Measurements from ENCODE around the gene TMEM132D. TPM values are rescaled to one million over a fixed set of nuclear protein-coding genes. Genes with fewer than 3 reads are reported as not detected.

Gene TMEM132D
- total and polyA plus RNA-seq, 4 donors = 0.01 to 0.14 (median 0.08) TPM

DNA sequence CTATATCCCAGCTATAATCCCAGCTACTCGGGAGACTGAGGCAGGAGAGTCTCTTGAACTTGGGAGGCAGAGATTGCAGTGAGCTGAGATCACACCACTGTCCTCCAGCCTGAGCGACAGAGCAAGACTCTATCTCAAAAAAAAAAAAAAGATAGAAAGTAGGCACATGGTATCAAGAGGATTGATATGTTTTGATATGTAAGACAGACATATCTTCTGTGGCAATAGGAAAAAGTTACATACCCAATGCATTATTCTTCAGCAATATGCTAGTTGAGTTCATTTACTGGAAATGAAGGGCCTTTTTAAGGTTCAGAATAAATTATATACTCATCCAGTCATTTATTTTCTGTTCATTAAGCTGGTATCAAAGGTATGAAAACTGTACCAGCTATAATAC, 657.2 kb downstream of the TMEM132D start (continued):
- no peak for TF ChIP-seq REST (IDR thresholded peaks at IDR 0.05)
- no peak for TF ChIP-seq ATF3 (IDR thresholded peaks at IDR 0.05)
- no peak for TF ChIP-seq EGR1 (IDR thresholded peaks at IDR 0.05; ENCODE audit: low read depth in 2 of 2)
- TF ChIP-seq TAF1 (conservative IDR thresholded peaks at IDR 0.05) = no peak
- no peak for TF ChIP-seq FOXA2 (IDR thresholded peaks at IDR 0.05)

- Histone ChIP-seq H3K27me3 (ENCODE audit: control insufficient read depth in 4 of 4, insufficient read depth in 4 of 4, low read length in 3 of 4) (peaks cover 0 to 2% (median 0%) of the 10 kb centered on the region in 4 donors), H3K36me3 (ENCODE audit: control insufficient read depth in 4 of 4, insufficient read depth in 3 of 4, low read depth in 1 of 4, low read length in 3 of 4) (no peaks in the 10 kb centered on the region), H3K4me3 (ENCODE audit: low read depth in 1 of 3, low read length in 3 of 3) (no peak overlapping the region), H3K4me1 (ENCODE audit: control insufficient read depth in 4 of 4, insufficient read depth in 4 of 4, low read length in 3 of 4) (no peaks in the 10 kb centered on the region), H3K27ac (ENCODE audit: low read depth in 1 of 2, low read length in 2 of 2) (no peak overlapping the region), H3K9me3 (ENCODE audit: control insufficient read depth in 4 of 4, low read length in 3 of 4) (no peaks in the 10 kb centered on the region), H3K9ac (ENCODE audit: low read depth in 1 of 2, low read length in 2 of 2) (no peak overlapping the region)
- TF ChIP-seq SP1 (IDR thresholded peaks at IDR 0.05) (no peak), NR2F2 (IDR thresholded peaks at IDR 0.05) (no peak), ATF3 (IDR thresholded peaks at IDR 0.05) (no peak), GABPA (IDR thresholded peaks at IDR 0.05 in 1 of 2, conservative IDR thresholded peaks at IDR 0.05 in 1 of 2) (no peak)
- TF ChIP-seq, protein P1, sequence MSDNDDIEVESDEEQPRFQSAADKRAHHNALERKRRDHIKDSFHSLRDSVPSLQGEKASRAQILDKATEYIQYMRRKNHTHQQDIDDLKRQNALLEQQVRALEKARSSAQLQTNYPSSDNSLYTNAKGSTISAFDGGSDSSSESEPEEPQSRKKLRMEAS (IDR thresholded peaks at IDR 0.05) = no peak
- WGBS = 74% methylated on average over 9 of the region's 9 CpGs
- DNase-seq (ENCODE audit: low spot score) = no peak
Observed at GRCh38 chr12:129245769-129246168, 658.1 kb downstream of the TMEM132D start.

DNA sequence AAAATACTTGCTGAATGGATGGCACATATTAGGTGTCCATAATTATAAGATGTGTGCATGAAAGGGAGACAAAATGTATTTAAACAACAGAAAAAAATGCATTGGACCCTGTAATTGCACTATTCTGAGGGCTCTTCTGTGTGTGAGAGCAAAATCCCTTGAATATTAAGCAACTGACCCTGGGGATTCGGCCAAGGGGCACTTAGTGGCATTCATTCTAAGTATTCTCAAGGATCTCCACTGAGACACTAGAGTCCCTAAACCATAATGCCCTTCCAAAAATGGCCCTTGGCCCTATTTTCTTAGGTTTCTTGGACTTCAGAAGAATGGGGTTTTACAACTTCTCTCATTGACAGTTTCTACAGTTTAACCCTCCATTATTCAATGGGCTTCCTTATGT, 662.0 kb downstream of the TMEM132D start:
- H3K36me3 ChIP-seq (ENCODE audit: control insufficient read depth in 4 of 4, insufficient read depth in 3 of 4, low read depth in 1 of 4, low read length in 3 of 4) = no peaks in the 10 kb centered on the region
- DNase-seq (ENCODE audit: low spot score) = no peak
- H3K9me3 ChIP-seq (ENCODE audit: control insufficient read depth in 4 of 4, low read length in 3 of 4) = peaks cover 0 to 3% (median 0%) of the 10 kb centered on the region in 4 donors
- TF ChIP-seq FOXA2 (IDR thresholded peaks at IDR 0.05) (no peak), ATF3 (IDR thresholded peaks at IDR 0.05) (no peak), REST (IDR thresholded peaks at IDR 0.05) (no peak)
- TF ChIP-seq, protein P1 (IDR thresholded peaks at IDR 0.05) = no peak
- H3K4me3 ChIP-seq (ENCODE audit: low read depth in 1 of 3, low read length in 3 of 3) = no peak overlapping the region
- no peak overlapping the region for H3K27ac ChIP-seq (ENCODE audit: low read depth in 1 of 2, low read length in 2 of 2)
- WGBS = 28% methylated on average over 1 of the region's 1 CpG
- no peak overlapping the region for H3K9ac ChIP-seq (ENCODE audit: low read depth in 1 of 2, low read length in 2 of 2)
- H3K4me1 ChIP-seq (ENCODE audit: control insufficient read depth in 4 of 4, insufficient read depth in 4 of 4, low read length in 3 of 4) = no peaks in the 10 kb centered on the region
- H3K27me3 ChIP-seq (ENCODE audit: control insufficient read depth in 4 of 4, insufficient read depth in 4 of 4, low read length in 3 of 4) = peaks cover 0 to 3% (median under 1%) of the 10 kb centered on the region in 4 donors

All from liver (tissue), 9 donors.